CD14-positive monocyte (primary cell): ENCODE results near the gene ATP2A2. TPM values are rescaled to one million over a fixed set of nuclear protein-coding genes. Genes with fewer than 3 reads are reported as not detected.
A peak's percentile ranks its signal among the peaks of the same experiment; 100 is the strongest.

Experiments used
- DNase-seq, 3 donors: peaks; one replicate each; pipeline ENCODE4 v3.0.0-alpha.2; 2011 to 2022
- H2AFZ ChIP-seq: 2 replicates; pipeline ENCODE4 v1.6.0; 2012; ENCODE audit warnings: mild to moderate bottlenecking, low read depth, low read length, inconsistent platforms; ENCODE audit not compliant: insufficient read depth, poor library complexity, severe bottlenecking
- H3K27ac ChIP-seq, 2 donors: 1 replicate in 1 of 2; 2 replicates in 1 of 2; pipeline ENCODE4 v1.5.1; 2012 to 2013; ENCODE audit warnings: low read length in 2 of 2, control low read depth in 1 of 2, inconsistent platforms in 1 of 2, low read depth in 1 of 2, mild to moderate bottlenecking in 1 of 2
- H3K27me3 ChIP-seq, 2 donors: one replicate each; pipeline versions ENCODE4 v1.6.0 to v1.6.1; 2011 to 2013; ENCODE audit warnings: low read length in 2 of 2; ENCODE audit not compliant: control insufficient read depth in 2 of 2, insufficient read depth in 2 of 2
- H3K36me3 ChIP-seq, 2 donors: replicated peaks in 1 of 2; 1 replicate in 1 of 2; 2 replicates in 1 of 2; pipeline versions ENCODE4 v1.5.1 to v1.6.1; 2012 to 2013; ENCODE audit warnings: low read length in 2 of 2, control low read depth in 1 of 2, inconsistent platforms in 1 of 2, mild to moderate bottlenecking in 1 of 2; ENCODE audit not compliant: insufficient read depth in 2 of 2, control insufficient read depth in 1 of 2
- H3K4me1 ChIP-seq, 2 donors: 1 replicate in 1 of 2; 2 replicates in 1 of 2; pipeline versions ENCODE4 v1.5.1 to v1.6.1; 2012 to 2013; ENCODE audit warnings: low read length in 2 of 2, control low read depth in 1 of 2, inconsistent platforms in 1 of 2, mild to moderate bottlenecking in 1 of 2, moderate library complexity in 1 of 2; ENCODE audit not compliant: insufficient read depth in 2 of 2, control insufficient read depth in 1 of 2
- H3K4me2 ChIP-seq: replicated peaks from 2 replicates; pipeline ENCODE3; 2012; ENCODE audit warnings: low read length, moderate library complexity, mild to moderate bottlenecking; ENCODE audit not compliant: poor library complexity, severe bottlenecking; ENCODE audit errors: extremely low read depth
- H3K4me3 ChIP-seq, 3 experiments: fragments of 200-600 bp in 1 of 3; sonication (generic) in 1 of 3; replicated peaks in 1 of 3; 1 replicate in 2 of 3; 2 replicates in 1 of 3; pipeline ENCODE4 v1.5.1; 2011 to 2013; ENCODE audit warnings: low read length in 3 of 3, mild to moderate bottlenecking in 3 of 3, control low read depth in 2 of 3, low read depth in 2 of 3, inconsistent platforms in 1 of 3, moderate library complexity in 1 of 3
- H3K79me2 ChIP-seq: 2 replicates; pipeline ENCODE4 v1.6.0; 2012; ENCODE audit warnings: mild to moderate bottlenecking, control low read depth, inconsistent platforms, low read length, moderate library complexity; ENCODE audit not compliant: insufficient read depth
- H3K9ac ChIP-seq: 2 replicates; pipeline ENCODE4 v1.6.0; 2017; ENCODE audit warnings: low read length, mild to moderate bottlenecking; ENCODE audit not compliant: insufficient read depth, poor library complexity, severe bottlenecking
- H3K9me3 ChIP-seq, 2 donors: replicated peaks in 1 of 2; 1 replicate in 1 of 2; 2 replicates in 1 of 2; pipeline versions ENCODE4 v1.5.1 to v1.6.1; 2012 to 2013; ENCODE audit warnings: low read length in 2 of 2, control low read depth in 1 of 2; ENCODE audit not compliant: control insufficient read depth in 1 of 2, insufficient read depth in 1 of 2
- H4K20me1 ChIP-seq: 2 replicates; pipeline ENCODE4 v1.6.0; 2012; ENCODE audit warnings: mild to moderate bottlenecking, low read length, control low read depth, moderate library complexity; ENCODE audit not compliant: insufficient read depth
- H3K27ac Mint-ChIP-seq, 7 donors: one replicate each; pipeline ENCODE4 v1.8.0; 2020; ENCODE audit warnings: mild to moderate bottlenecking in 7 of 7, mixed read lengths in 7 of 7, moderate library complexity in 6 of 7, inconsistent platforms in 2 of 7
- H3K27me3 Mint-ChIP-seq, 3 donors: one replicate each; pipeline ENCODE4 v1.8.0; 2021 to 2022; ENCODE audit warnings: low read depth in 3 of 3, mild to moderate bottlenecking in 3 of 3, mixed read lengths in 3 of 3, moderate library complexity in 3 of 3, inconsistent platforms in 1 of 3
- H3K36me3 Mint-ChIP-seq, 2 donors: one replicate each; pipeline ENCODE4 v1.8.0; 2020; ENCODE audit warnings: mixed read lengths in 2 of 2, inconsistent platforms in 1 of 2, mild to moderate bottlenecking in 1 of 2
- H3K4me1 Mint-ChIP-seq: one replicate; pipeline ENCODE4 v1.8.0; 2020; ENCODE audit warnings: mild to moderate bottlenecking, mixed read lengths
- H3K4me3 Mint-ChIP-seq, 2 donors: one replicate each; pipeline ENCODE4 v1.8.0; 2020; ENCODE audit warnings: mild to moderate bottlenecking in 2 of 2, mixed read lengths in 2 of 2, moderate library complexity in 1 of 2
- H3K9me3 Mint-ChIP-seq, 7 donors: one replicate each; pipeline ENCODE4 v1.8.0; 2020 to 2022; ENCODE audit warnings: mixed read lengths in 7 of 7, mild to moderate bottlenecking in 6 of 7, moderate library complexity in 6 of 7, inconsistent platforms in 2 of 7
- CTCF ChIP-seq: fragments of 200-600 bp; IDR thresholded peaks from one replicate; pipeline ENCODE4 v1.8.0; 2022; ENCODE audit warnings: antibody characterized with exemption, mild to moderate bottlenecking
- WGBS: methylation state at CpG from one replicate; pipeline ENCODE4 v1.1.5; 2013; ENCODE audit warnings: missing lambda C conversion rate; ENCODE audit not compliant: insufficient coverage; 5-methylcytosine and 5-hydroxymethylcytosine counted together
- intact Hi-C, 2 donors: fragments of 100-400 bp; cut with micrococcal nuclease; formaldehyde crosslinking; loops; one replicate each; pipeline versions ENCODE4 v1.15.0 to v1.15.1; 2023
- polyA plus RNA-seq, 3 donors: library from polyadenylated mRNA; depleted of rRNA in 1 of 3; unstranded in 2 of 3; stranded (reverse) in 1 of 3; fragments of 300-500 nt in 2 of 3; fragments of >200 nt in 1 of 3; fragmentation: Illumina TruSeq in 2 of 3; gene quantifications; 1 replicate in 2 of 3; 2 replicates in 1 of 3; pipeline ENCODE4 v1.2.3, GENCODE V29; 2012 to 2021

Gene ATP2A2
- polyA plus RNA-seq, 3 donors = 4.5 to 83.1 (median 6.9) TPM

- H2AFZ ChIP-seq = peak overlapping the region; percentile 55
- Mint-ChIP-seq H3K36me3 (peaks cover 0 to 2% of the 10 kb centered on the region in 2 donors), H3K9me3 (no peaks in the 10 kb centered on the region), H3K27me3 (peaks cover 2 to 3% (median 2%) of the 10 kb centered on the region in 3 donors), H3K4me1 (peaks cover 70% of the 10 kb centered on the region), H3K4me3 (no peak overlapping the region), H3K27ac (peak overlapping the region; percentile 84 to 95 (median 91))
- peak overlapping the region; percentile 49 to 70 for H3K27ac ChIP-seq
- peak overlapping the region; percentile 34 for H3K9ac ChIP-seq
- intact Hi-C loops = loop anchor here in 1 of 2 donors (1.0 kb wide), 1 partner anchor 29 kb away; the partner anchor contains the start of gene ATP2A2
- H3K4me2 ChIP-seq = peak overlapping the region; percentile 63
- DNase-seq = no peak
- peaks cover 63 to 68% of the 10 kb centered on the region in 2 donors for H3K4me1 ChIP-seq
- no peaks in the 10 kb centered on the region for H3K36me3 ChIP-seq
- H3K9me3 ChIP-seq = no peaks in the 10 kb centered on the region
- WGBS = 96% methylated on average over 3 of the region's 9 CpGs
- no peaks in the 10 kb centered on the region for H3K27me3 ChIP-seq
- peak overlapping the region in 1 of 3 experiments; percentile 54 for H3K4me3 ChIP-seq
- H3K79me2 ChIP-seq = no peaks in the 10 kb centered on the region
- no peaks in the 10 kb centered on the region for H4K20me1 ChIP-seq
- TF ChIP-seq CTCF = no peak
Measured at GRCh38 chr12:110252716-110253115, 28.3 kb upstream of the ATP2A2 start.

- peaks cover 2 to 3% (median 2%) of the 10 kb centered on the region in 3 donors for H3K27me3 Mint-ChIP-seq
- H3K36me3 Mint-ChIP-seq = peaks cover 0 to 2% of the 10 kb centered on the region in 2 donors
- H3K9ac ChIP-seq = peak overlapping the region; percentile 34
Measured at GRCh38 chr12:110253176-110253575, 27.9 kb upstream of the ATP2A2 start.

More at GRCh38 chr12:110253176-110253575, 27.9 kb upstream of the ATP2A2 start:
- no peak for TF ChIP-seq CTCF
- Histone ChIP-seq H3K27me3 (no peaks in the 10 kb centered on the region), H3K79me2 (no peaks in the 10 kb centered on the region), H3K4me3 (peak overlapping the region in 1 of 3 experiments; percentile 54), H3K27ac (peak overlapping the region; percentile 49 to 70), H3K9me3 (no peaks in the 10 kb centered on the region), H3K4me1 (peaks cover 65 to 72% of the 10 kb centered on the region in 2 donors), H3K4me2 (peak overlapping the region; percentile 63), H4K20me1 (no peaks in the 10 kb centered on the region), H2AFZ (peak overlapping the region; percentile 55), H3K36me3 (no peaks in the 10 kb centered on the region)
- Mint-ChIP-seq H3K4me3 (peak overlapping the region; percentile 65 to 77), H3K4me1 (peaks cover 72% of the 10 kb centered on the region), H3K27ac (peak overlapping the region; percentile 84 to 95 (median 91)), H3K9me3 (no peaks in the 10 kb centered on the region)
- DNase-seq = peak; percentile 63 to 74 (median 66)
- intact Hi-C loops = loop anchor here in 1 of 2 donors (1.0 kb wide), 1 partner anchor 28 kb away; the partner anchor contains the start of gene ATP2A2
- WGBS = 38% methylated on average over 5 of the region's 9 CpGs
